SK-MEL-5 (cell line): Measurements from ENCODE around the gene SIRT1. TPM values are rescaled to one million over a fixed set of nuclear protein-coding genes. Genes with fewer than 3 reads are reported as not detected.
"Not testable (repeated sequence)": the region's sequence is repeated elsewhere in the genome, so short reads cannot be mapped to it uniquely, and the experiment has no call there.

Source experiments
- DNase-seq: peaks from one replicate; pipeline ENCODE4 v3.0.0-alpha.2; 2016; ENCODE audit warnings: low read depth, low spot score
- in situ Hi-C: cut with HindIII; loops from 2 replicates; pipeline ENCODE4 v1.10.0; 2016; ENCODE audit warnings: low sequenced_read_pairs, high pct_unique_total_duplicates, low pct_unique_long_range_greater_than_20kb
- small RNA-seq, 2 experiments: library from RNA; depleted of rRNA; stranded (forward); fragments of <200 nt; gene quantifications; one replicate each; pipeline ENCODE3, GENCODE V24; 2014
- total RNA-seq: library from RNA; depleted of rRNA; stranded (reverse); fragments of >200 nt; shearing (Covaris generic); gene quantifications from 2 replicates; pipeline ENCODE4 v1.2.3, GENCODE V29; 2014; rRNA removed

SIRT1 gene
- total RNA-seq, 1 experiment from 2014 or later, result 13.7 TPM

GRCh38 chr10:67925449-67926005 lies 41.1 kb downstream of the SIRT1 start:
- in situ Hi-C loops, result no loop called here

GRCh38 chr10:67926951-67927350 lies 42.5 kb downstream of the SIRT1 start:
- in situ Hi-C loops, result no loop called here
- DNase-seq, result no peak

More at GRCh38 chr10:67925449-67926005, 41.1 kb downstream of the SIRT1 start:
- no peak for DNase-seq

GRCh38 chr10:67933199-67933598 lies 48.7 kb downstream of the SIRT1 start:
- in situ Hi-C loops, result no loop called here
- no peak for DNase-seq

GRCh38 chr10:67934336-67934735 lies 49.9 kb downstream of the SIRT1 start:
- no peak for DNase-seq
- in situ Hi-C loops, result no loop called here

GRCh38 chr10:67935223-67935622 lies 50.8 kb downstream of the SIRT1 start:
- DNase-seq, result no peak
- in situ Hi-C loops, result no loop called here

- in situ Hi-C loops, result no loop called here
- no peak for DNase-seq
Observed at GRCh38 chr10:67936416-67936815, 52.0 kb downstream of the SIRT1 start.

GRCh38 chr10:67943917-67944316 lies 59.5 kb downstream of the SIRT1 start:
- no peak for DNase-seq
- in situ Hi-C loops, result no loop called here

GRCh38 chr10:67955614-67956013 lies 71.2 kb downstream of the SIRT1 start:
- DNase-seq, result no peak
- in situ Hi-C loops, result no loop called here

GRCh38 chr10:67959839-67960476 lies 75.5 kb downstream of the SIRT1 start:
- in situ Hi-C loops, result no loop called here

GRCh38 chr10:67965456-67965855 lies 81.0 kb downstream of the SIRT1 start:
- in situ Hi-C loops, result no loop called here
- DNase-seq, result no peak

More at GRCh38 chr10:67959839-67960476, 75.5 kb downstream of the SIRT1 start:
- DNase-seq, result no peak

- in situ Hi-C loops, DNase-seq: not testable (repeated sequence)
Observed at GRCh38 chr10:67966035-67966434, 81.6 kb downstream of the SIRT1 start.

Small RNAs within 50 kb of the gene (small RNA-seq; reads per million reads assigned to genes)
- gene RNU6-523P, result 0 reads per million in 2 experiments

Other genes with a start within 250 kb of the SIRT1 start
- gene CTNNA3, start 188.5 kb upstream of the SIRT1 start, total RNA-seq, result not detected in 2 replicates
- 37.1 and 42.8 TPM in 2 replicates for gene DNAJC12, start 46.5 kb upstream of the SIRT1 start, total RNA-seq
- gene HERC4, start 190.6 kb downstream of the SIRT1 start, total RNA-seq, result 23.0 and 25.7 TPM in 2 replicates
- gene MYPN, start 224.8 kb downstream of the SIRT1 start, total RNA-seq, result 0.13 and 0.43 TPM in 2 replicates